IMR-90 (cell line): ENCODE measurements around the gene PRPF8. TPM values are rescaled to one million over a fixed set of nuclear protein-coding genes. Genes with fewer than 3 reads are reported as not detected.

ENCODE experiments used
- MAZ ChIP-seq: IDR thresholded peaks from 2 replicates; pipeline ENCODE4 v1.6.1; 2012; ENCODE audit warnings: low read depth, mild to moderate bottlenecking, low read length, improper control_type of control experiment, moderate library complexity, borderline replicate concordance
- RAD21 ChIP-seq: IDR thresholded peaks from 2 replicates; pipeline ENCODE4 v1.6.1; 2012; ENCODE audit warnings: low read length, improper control_type of control experiment
- RCOR1 ChIP-seq: IDR thresholded peaks from 2 replicates; pipeline ENCODE4 v1.6.1; 2012; ENCODE audit warnings: mild to moderate bottlenecking, low read length, improper control_type of control experiment; ENCODE audit not compliant: insufficient replicate concordance
- polyA plus RNA-seq, 3 experiments: library from polyadenylated mRNA; depleted of rRNA; stranded (reverse); fragments of >200 nt; gene quantifications; 2 replicates each; pipeline ENCODE4 v1.2.3, GENCODE V29; 2012; ENCODE audit warnings: low replicate concordance in 1 of 3
- total RNA-seq: library from RNA; depleted of rRNA; stranded (reverse); fragments of >200 nt; gene quantifications from 2 replicates; pipeline ENCODE4 v1.2.3, GENCODE V29; 2012

Gene PRPF8
- total and polyA plus RNA-seq, 2 of the 4 experiments (the other 2 are of a cell fraction): 141 to 160 TPM

DNA sequence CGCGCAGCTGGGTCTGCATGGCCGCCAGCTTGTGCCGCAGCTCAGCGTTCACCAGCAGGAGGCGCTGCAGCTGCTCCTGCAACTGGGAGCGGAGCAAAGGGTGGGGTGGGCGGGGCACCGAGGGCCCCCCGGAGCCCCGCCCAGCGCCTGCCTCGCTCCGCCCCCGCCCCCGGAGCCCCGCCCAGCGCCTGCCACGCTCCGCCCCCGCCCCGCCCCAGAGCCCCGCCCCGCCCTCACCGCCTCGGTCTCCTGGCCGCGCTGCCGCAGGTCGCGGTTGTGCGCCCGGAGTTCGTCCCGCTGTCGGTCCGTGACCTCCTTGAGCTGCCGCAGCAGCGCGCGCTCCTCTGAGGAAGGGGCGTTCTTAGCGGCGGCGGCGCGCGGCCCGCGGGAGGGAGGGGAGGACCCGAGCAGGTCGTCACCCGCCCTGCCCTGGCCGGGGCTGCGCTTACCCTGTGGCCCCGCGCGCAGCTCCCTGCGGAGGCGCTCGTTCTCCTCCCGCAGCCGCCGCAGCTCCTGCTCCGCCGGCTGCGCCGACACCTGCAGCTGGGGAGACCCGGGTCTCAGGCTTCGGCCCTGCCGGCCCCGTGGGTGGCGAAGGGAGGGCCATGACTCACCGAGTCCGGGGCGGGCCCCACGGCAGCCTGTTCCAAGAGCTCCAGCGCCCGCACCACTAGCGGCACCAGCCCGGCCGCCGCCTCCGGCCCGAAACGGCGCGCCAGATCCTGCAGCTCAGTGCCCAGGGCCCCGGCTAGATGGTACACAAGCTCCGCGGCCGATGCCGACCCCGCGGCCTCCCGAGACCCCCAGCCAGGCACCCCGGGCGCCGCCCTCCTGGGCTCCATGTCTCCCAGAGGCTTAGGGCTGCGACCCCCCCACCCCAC is 35.5 kb downstream of the PRPF8 start (continued):
- TF ChIP-seq MAZ: peak; percentile 86; the same call in 1 of the 2 replicates
- TF ChIP-seq RAD21: 0 out of 2 replicates have a peak, but pooled peaks have one; percentile 81
- TF ChIP-seq RCOR1: peak; percentile 57
